WTC11 (cell line): ENCODE results near the gene AASS.

Experiments used
- ATF6 ChIP-seq: sonication (generic); formaldehyde crosslinking; IDR thresholded peaks from 2 replicates; pipeline ENCODE4 v1.8.1; 2023; ENCODE audit warnings: mild to moderate bottlenecking, missing genetic modification reagents
- CREM ChIP-seq: sonication (generic); formaldehyde crosslinking; IDR thresholded peaks from 2 replicates; pipeline ENCODE4 v1.8.1; 2022; ENCODE audit warnings: mild to moderate bottlenecking, missing genetic modification reagents, moderate library complexity
- CTCF ChIP-seq: fragments of 200-600 bp; IDR thresholded peaks from 2 replicates; pipeline ENCODE4 v1.8.0; 2022; ENCODE audit warnings: antibody characterized with exemption
- E2F1 ChIP-seq: sonication (generic); formaldehyde crosslinking; IDR thresholded peaks from 2 replicates; pipeline ENCODE4 v1.8.0; 2022; ENCODE audit warnings: mild to moderate bottlenecking, missing genetic modification reagents
- MAX ChIP-seq: sonication (generic); formaldehyde crosslinking; IDR thresholded peaks from 2 replicates; pipeline ENCODE4 v1.8.0; 2022; ENCODE audit warnings: mild to moderate bottlenecking, missing genetic modification reagents
- NR2C2 ChIP-seq: sonication (generic); formaldehyde crosslinking; IDR thresholded peaks from 2 replicates; pipeline ENCODE4 v1.8.0; 2022; ENCODE audit warnings: mild to moderate bottlenecking, missing genetic modification reagents
- PRDM15 ChIP-seq: sonication (generic); formaldehyde crosslinking; IDR thresholded peaks from 2 replicates; pipeline ENCODE4 v1.8.0; 2022; ENCODE audit warnings: missing genetic modification reagents
- TEAD4 ChIP-seq: sonication (generic); formaldehyde crosslinking; IDR thresholded peaks from 2 replicates; pipeline ENCODE4 v1.8.0; 2022; ENCODE audit warnings: mild to moderate bottlenecking, missing genetic modification reagents
- USF1 ChIP-seq: sonication (generic); formaldehyde crosslinking; IDR thresholded peaks from 2 replicates; pipeline ENCODE4 v1.8.0; 2022; ENCODE audit warnings: mild to moderate bottlenecking, missing genetic modification reagents
- ZNF121 ChIP-seq: sonication (generic); formaldehyde crosslinking; IDR thresholded peaks from 2 replicates; pipeline ENCODE4 v1.8.0; 2023; ENCODE audit warnings: missing genetic modification reagents
- ZNF317 ChIP-seq: sonication (generic); formaldehyde crosslinking; IDR thresholded peaks from 2 replicates; pipeline ENCODE4 v1.8.1; 2023; ENCODE audit warnings: low read depth, mild to moderate bottlenecking, moderate library complexity, missing genetic modification reagents, borderline replicate concordance

GRCh38 chr7:122073635-122074034, 70.4 kb downstream of the AASS start:
- TF ChIP-seq MAX (no peak), E2F1 (CRISPR knock-in tag) (no peak), NR2C2 (CRISPR knock-in tag) (no peak), CREM (CRISPR knock-in tag) (no peak), ZNF121 (CRISPR knock-in tag) (no peak), ATF6 (CRISPR knock-in tag) (no peak), USF1 (CRISPR knock-in tag) (no peak), CTCF (no peak), TEAD4 (CRISPR knock-in tag) (no peak), PRDM15 (no peak), ZNF317 (CRISPR knock-in tag) (no peak)
